ELF-1 (cell line): Measurements from ENCODE around the gene NEURL3.

Experiments
- DNase-seq: peaks from one replicate; pipeline ENCODE4 v3.0.0-alpha.2; 2016; ENCODE audit warnings: low read depth, low spot score

NEURL3 gene

DNA sequence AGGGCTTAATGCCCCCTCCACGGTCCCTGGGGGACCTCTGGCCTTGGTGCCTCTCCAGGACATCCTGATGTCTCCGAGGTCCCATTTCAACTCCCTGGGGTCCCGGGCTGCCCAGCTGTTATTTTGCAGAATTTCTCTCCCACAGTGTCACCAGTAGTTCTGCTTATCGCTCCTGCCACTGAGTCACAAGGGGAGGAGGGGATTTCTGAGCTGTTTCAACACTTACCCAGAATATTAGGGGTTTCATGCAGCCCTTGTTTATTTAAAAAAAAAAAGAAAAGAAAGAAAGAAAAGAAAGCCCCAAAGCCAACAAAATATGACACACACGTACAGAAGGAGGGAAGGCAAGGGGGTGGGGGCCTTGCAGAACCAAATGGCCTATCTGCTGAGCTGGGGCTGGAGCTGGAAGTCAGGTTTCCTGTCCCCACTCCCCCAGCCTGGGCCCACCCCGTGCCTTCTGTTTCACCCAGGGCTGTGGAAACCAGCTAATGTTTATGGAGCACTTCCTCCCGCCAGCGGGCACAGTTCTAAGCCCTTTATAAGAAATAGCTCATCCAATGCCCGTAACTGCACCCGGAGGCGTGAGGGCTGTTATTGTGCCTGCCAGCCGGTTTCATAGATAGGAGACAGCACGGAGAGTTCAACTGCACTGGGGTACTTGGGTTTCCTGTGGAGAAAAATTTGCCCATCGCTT is 23.0 kb upstream of the NEURL3 start:
- DNase-seq, result no peak

DNA sequence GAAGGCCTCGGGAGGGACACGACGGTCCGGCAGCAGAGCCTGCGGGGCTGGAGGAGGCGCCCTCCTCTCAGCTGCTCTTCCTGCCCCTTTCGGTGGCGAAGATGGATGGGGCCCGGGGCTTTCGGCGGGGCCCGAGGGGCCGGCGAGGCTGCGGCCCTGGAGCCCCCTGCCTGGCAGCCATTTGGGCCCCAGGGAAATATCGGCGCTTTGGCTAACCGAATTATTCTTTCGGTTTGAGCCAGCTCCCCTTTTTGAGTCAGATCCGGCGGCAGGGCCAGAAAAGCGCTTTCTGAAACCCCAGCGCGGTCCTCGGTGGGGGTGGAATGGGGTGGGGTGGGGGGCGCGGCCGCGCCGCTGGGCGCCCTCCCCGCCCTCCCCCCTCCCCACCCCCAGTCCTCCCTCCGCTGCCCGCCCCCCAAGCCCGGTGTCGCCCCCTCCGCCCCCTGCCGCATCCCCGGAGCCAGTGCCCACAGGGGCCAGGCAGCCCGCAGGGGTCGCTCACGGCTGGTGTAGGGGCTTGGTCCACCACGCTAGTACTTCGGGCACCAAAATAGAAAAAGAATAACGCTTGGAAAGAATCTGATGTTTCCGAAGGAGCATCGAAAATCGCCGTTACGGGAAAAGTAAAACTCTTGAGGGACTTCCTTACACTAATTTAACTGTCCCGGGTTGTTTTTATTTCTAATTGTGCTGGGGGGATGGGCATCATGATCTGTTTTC is 22.3 kb upstream of the NEURL3 start:
- DNase-seq, result peak; percentile 45

DNA sequence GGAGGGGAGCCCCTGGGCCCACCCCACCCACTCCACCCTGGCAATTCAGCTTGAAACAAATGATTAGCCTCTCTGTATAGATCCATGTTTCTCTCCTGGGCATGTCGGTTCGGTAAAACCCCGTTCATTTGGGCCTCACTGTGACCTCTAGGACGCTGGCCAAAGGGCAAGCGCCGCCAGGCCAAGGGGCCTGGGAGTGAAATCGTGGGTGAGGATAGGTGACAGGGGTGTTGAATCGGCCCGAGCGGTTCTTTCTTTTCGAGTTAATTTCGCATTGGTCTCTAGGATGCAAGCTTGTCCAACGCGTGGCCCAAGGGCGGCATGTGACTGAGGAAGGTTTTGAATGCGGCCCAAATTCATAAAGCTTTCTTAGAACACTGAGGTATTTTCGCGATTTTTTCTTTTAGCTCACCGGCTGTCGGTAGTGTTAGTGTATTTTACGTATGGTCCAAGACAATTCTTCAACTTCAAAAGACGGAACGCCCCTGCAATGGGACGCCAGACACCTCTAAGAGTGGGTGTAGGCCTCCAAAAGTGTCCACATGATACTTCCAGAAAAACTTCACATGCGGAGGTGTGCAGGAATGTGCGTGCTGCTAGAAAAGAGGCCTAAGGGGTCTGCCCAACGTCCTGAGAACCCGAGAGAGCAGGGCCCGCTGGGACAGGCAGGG is 21.6 kb upstream of the NEURL3 start:
- no peak for DNase-seq

DNA sequence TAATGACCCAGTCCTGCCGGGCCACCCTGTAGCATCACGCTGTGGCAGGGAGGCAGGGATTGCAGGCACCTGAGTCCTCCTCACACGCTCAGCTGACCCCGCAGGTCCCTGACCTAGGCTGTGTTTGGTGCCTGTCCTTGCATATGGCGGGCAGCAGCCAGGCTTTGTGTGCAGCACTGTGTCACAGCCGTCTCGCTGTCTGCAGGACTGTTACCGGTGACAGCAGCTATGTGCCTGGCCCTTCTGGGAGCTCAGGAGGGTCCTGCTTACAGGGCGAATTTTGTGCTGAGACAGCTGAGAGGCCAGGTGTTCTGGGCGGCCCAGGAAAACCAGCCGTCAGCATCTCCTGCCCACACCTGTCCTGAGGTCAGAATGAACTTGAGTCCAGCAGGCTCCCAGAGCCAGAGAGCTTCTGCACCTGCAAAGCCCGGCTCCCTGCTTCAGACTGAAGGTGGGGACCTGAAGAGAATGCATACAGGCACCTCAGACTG is 21.0 kb upstream of the NEURL3 start:
- DNase-seq, result no peak

DNA sequence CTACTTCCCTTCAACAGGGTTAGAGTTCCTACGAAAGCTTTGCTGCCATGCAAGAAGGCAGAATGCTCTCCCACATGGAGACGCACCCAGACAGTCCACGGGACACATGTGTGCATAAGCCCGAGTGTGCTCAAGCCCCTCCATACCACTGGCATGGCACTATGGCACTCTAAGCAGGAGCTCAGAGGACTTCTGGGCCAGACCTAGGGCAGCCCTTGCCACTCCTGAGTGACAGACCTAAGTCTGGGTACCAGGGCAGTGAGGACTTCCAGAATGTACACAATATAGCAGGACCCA is 20.0 kb upstream of the NEURL3 start:
- DNase-seq, result no peak

DNA sequence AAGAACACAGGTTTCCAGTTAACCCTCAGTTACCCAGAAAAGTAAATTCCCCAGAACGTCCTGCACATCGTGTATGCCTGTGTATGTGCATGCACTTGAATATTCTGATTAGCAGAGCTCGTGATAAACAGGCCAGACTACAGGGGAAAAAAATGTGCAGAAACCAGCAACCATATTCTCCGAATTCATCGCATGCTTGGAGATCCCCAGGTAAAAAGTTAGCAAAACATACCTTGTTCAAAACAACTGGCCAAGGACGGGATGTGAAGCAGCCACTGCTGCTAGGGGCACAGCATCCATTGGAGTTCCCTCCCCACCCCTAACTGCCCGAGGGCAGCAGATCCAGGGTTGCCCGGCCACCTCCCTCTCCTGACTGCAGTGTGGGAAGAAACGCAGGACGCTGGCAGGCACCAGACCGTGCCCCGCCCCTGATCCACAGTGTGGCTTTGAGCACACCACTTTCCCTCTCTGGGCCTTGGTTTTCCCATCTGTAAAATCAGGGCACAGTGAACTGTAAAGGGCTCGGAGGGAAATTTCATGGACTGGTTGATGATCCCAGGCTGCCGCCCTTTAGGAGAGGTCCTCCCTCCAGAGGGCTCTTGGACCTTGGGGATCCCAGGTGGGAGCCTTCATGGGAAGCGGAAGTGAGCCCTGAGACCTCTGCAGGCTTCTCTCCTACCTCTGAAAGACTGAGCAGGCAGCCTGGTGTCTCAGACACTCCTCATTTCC is 19.5 kb upstream of the NEURL3 start:
- DNase-seq, result no peak

DNA sequence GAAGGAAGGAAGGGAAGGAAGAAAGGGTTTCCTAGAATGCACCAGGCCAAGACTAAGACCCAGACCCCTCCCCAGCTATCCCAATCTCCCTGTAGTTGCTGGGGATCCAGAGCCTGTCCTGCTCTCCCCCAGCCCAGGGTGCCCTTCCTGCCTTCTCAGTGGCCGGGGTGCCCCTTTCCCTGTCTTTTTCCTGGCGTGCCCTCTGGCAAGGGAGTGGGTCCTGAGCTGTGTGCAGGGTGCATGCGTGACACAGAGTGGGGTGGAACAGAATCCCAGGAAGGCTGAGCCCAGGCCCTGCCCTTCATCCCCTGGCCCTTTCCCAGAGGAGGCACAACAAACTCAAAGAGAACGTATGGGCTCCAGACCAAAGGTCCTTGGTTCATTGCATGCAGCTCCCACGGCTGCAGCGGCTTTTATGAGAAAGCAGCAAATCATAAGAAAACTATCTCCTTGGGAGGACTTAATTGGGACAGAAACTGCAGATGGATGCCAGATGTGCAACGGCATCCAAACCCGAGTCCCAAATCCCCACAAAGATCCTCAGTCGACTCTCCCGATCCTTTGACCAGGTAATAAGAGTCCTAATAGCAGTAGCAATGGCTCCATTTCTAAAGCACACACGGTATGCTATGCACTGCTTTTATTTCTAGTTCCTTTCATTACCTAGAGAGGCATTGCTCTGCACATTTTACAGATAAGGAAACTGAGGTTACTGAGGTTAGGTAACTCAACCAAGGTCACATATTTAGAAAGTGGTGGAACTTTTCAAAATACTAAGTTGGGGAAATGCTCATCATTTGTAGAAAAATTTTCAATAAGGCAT is 18.7 kb upstream of the NEURL3 start:
- DNase-seq, result no peak

DNA sequence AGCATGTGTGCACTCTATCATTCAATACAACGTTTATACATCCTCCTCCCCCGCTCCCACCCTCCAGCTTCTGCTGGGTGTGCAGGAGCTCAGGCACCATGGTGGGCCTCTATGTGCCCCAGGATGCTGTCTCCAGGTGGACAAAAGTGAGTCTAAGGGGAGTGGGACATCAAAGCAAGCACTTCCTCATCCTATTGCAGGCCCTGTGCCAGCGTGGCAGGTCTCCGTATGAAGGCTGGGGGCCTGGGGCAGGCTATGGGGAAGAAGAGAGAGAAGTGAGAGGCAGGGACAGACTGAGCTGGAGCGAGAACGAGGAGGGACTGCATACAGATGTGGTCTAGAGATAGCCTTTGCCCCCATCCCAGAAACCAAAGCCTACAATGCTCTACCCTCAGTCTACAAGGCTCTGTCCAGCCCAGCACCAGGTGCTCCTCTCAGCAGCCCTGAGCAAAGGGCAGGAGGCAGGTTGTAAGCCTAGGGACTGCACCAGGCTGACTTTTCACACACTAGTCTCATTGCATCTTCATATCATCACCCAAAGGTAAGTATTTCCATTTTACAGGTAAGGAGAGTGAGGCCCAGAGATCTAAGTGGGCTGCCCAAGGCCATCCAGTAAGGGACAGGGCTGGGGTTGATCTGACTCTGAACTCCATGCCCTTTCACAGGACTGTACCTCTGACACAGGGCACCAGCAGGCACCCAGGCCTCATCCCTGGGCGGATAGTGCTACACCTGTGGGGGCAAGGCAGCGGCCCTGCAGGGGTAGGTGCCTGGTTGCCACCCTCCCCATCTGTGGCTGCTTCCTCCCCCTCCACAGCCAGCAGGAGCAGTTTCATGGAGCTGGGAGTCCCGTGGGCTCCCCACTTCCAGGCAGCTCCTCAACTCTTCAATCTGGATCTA is 17.4 kb upstream of the NEURL3 start:
- DNase-seq, result no peak

DNA sequence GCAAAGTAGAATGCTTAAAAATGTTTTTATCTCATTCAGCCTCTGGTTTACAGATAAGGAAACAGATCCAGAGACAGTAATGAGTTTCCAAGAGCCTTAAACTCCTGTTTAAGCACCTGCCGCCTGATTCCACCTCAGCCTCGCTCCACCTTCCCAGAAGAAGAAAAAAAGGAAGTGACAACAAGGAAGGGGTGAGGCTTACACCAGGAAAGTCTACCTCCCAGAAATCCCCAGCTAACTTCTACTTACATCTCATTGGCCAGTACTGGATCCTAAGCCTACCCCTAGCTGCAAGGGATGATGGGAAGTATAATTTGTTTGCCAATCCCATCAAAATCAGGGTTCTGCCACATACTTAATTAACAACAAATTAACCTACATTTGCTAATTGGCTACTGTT is 16.1 kb upstream of the NEURL3 start:
- no peak for DNase-seq

DNA sequence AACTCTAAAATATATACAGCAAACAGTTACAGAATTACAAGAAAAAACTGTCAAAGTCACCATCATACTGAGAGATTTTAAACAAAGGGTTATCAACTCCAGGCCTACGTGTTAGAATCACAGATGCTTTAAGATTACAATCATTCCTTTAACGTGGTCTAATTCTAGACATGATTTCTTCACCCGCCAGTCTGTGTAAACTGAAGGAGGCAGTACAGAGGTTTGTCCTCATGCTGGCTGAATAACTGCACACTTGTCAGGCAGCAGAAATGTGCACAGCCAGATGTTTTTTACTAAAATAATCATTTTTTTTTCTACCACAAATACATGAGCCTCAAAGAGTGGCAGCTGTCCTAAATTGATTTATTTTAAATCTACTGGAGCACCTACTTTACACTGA is 15.5 kb upstream of the NEURL3 start:
- no peak for DNase-seq

DNA sequence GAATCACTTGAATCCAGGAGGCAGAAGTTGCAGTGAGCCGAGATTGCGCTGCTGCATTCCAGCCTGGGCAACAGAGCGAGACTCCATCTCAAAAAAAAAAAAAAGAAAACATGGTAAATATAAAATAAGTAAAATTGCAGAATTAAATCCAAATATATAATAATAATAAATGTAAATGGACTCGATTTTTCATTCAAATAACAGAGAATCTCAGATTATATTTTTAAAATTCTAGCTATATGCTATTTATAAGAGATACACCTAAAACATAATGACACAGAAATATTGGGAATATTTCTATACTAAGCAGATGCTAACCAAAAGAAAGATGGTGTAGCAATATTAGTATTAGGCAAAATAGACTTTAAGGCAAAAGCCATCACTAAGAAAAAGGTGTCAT is 15.1 kb upstream of the NEURL3 start:
- DNase-seq, result no peak

DNA sequence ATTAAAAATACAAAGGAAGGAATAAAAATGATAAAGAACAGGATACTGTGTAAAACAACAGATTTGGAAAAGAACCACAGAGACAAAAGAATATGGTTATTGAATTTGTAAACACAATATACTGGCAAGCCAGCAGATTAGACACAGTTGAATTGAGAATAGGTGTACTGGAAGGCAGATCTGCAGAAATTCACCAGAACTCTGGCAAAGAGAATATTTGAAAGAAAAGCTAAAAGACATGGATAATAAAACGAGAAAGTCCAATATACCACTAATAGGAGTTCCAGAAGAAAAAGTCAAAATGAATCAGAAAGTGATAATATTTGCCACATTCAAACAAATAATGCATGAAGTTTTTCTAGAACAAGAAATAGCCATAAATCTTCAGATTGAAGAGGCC is 11.9 kb upstream of the NEURL3 start:
- DNase-seq, result no peak

DNA sequence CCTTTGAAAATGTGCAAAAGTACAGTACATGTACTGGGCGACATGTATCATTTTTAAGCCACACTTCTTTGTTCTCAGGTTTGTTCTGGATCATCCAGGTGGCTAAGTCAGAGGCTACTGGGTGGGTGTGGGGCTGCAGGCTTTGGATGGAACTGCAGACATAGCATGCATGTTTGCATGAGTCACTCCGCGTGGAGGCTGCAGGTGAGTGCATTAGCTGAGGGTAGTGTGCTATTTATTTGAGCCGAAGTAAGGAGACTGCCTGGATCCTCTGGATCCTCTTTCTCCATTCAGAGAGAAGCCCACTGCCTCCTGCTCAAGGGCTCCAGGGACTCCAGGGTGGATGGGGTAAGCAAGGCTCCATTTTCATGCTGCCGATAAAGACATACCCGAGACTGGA is 9.4 kb upstream of the NEURL3 start:
- DNase-seq, result no peak

DNA sequence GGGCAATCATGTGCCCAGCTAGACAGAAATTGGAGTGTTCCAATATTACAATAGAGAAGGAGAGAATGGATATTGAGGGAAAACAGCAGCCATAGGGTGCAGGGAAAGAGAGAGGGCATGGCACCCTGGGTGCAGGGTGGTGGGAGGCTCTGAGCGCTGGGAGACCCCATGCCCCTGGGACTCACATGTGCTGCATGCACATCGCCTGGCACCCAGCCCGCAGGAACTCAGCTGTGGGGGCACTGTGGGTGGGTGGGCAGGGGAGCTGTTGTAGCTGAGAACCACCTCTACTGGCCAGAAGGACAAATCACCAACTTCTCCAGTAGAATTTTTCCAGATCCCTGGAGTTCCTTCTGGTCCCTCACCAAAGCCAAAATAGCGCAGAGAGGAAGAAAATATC is 7.2 kb upstream of the NEURL3 start:
- no peak for DNase-seq

DNA sequence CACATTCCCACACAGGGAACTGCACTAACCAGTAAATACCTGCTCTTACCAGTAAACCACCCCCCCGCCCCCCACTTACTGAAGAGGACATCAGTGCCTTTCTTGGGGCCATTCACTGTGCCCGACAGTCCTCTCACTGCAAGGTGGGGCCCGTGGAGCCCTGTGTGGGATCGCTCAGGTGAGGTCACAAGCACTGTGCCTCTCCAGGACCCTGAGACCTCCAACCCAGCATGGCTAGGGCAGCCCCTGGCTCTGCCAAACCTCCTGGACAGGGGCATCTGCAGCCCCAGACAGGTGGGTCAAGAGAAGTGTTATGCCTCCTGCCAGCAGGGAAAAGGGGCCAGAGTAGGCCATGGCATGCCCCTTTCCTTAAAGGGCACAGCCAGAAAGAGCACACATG is 6.7 kb upstream of the NEURL3 start:
- no peak for DNase-seq

DNA sequence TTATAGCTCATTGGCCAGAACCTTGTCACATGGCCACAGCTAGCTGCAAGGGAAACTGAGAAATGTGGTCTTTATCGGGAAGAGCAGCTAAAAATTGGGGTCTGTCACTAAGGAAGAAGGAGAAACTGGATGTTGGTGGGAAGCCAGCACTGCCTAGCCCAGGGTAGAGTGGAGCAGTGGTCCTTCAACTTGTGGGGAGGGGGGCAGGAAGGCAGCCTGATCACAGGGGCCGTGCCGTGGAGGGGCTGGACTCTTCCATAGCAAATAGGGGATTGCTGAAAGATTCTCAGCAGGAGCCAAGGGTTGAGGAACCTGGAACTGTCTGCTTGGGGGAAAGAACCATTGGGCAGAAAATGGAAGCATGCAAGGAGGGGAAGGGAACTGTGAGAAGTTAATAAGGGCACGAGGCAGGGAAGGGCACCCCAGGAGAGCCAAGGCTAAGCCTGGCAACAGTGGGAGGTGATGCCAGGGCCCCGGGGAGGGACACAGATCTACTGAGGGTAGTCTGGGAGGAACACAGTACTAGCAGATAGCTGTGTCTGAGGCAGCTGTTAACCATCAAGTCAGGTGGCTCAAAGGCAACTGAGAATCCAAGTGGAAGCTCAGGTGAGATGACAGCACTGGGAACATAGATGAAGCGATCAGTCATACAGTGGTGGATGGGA is 5.9 kb upstream of the NEURL3 start:
- no peak for DNase-seq

DNA sequence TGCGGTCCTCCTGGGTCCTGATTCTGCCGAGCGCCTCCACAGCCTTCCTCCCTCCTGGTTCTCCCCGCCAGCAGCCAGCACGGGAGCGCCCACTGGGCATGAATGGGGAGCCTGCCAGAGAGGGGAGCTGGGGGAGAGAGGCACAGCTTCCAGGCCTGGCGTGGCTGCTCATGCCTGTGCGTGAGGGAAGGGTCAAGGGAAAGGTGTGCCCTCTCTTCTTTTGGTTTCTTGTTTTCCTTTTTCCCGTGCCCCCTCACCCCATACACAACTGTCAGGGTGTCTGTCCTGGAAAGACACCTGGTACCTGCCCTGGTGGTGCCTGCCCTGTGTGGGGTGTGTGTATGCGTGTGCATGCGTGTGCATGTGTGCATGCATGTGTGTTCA is 4.7 kb upstream of the NEURL3 start:
- no peak for DNase-seq

DNA sequence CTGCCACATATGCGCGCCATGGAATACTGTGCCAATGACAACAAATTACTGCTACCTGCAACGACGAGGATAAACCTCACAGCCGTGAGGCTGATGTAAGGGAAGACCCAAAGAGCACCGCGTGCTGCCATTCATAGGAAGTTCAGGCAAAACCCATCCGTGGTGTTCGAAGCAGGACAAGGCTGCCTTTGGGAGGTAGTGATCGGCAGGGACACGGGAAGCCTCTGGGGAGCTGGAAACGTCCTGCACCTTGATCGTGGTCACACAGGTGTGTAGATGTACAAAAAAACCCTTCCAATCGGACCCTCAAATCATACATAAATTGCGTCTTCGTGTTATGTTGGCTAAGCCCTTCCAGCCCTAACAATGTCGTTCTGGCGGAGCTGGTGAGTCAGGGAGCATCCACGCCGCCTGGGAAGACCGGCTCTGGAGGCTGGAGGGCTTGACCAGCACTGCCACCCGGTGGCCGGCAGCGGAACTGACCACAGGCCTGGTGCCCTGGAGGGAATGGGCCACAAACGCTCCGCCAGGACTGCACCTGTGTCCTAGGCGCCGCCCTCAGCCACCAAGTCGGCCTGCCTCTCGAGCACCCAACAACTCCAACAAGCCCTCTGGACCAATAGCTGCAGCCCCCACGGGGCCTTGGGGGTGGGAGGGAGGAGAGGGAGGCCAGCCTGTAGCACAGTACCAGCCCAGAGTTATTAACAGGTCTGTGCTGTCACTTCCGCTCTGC is 4.1 kb upstream of the NEURL3 start:
- DNase-seq, result peak; percentile 97

DNA sequence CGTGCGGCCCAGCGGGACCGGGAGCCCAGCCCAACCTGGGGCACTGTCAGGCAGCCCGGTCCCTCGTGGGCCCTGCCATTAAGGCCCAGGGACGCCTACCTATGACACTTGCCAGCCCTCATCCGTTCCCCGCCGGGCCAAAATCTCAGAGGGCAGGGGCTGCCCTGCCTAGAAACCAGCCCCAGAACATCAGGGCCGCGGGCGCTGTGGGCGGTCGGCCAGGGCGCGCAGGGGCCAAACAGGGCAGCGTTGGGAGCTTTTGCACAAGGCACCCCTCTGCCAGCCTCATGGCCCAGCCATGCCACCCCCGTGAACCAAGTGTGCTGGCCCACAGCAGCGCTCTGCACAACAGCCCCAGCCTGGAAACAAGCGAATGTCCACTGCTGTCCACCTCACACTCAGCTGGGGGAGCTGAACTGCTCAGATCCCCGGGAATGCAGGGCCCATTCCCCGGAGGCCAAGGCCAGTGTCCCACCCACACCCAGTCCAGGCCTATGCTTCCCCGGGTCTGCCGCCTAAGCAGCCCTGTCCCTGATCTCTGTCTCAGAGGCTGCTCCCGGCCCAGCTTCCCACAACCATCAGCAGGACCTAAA is 3.5 kb upstream of the NEURL3 start:
- no peak for DNase-seq
